Trophoblast cell (in vitro differentiated cells and primary cell): ENCODE results near the gene CASP1.
"Not testable (repeated sequence)": the region's sequence is repeated elsewhere in the genome, so short reads cannot be mapped to it uniquely, and the experiment has no call there.

Experiments used
- DNase-seq, 2 donors: peaks; one replicate each; pipeline ENCODE4 v3.0.0-alpha.2; 2016
- H2AFZ ChIP-seq: 2 replicates; pipeline ENCODE4 v1.6.1; 2013; ENCODE audit warnings: low read length, moderate library complexity, mild to moderate bottlenecking; ENCODE audit not compliant: insufficient read depth, poor library complexity
- H2AK5ac ChIP-seq: 2 replicates; pipeline ENCODE4 v1.6.1; 2013; ENCODE audit warnings: mild to moderate bottlenecking, low read length
- H2BK120ac ChIP-seq: 2 replicates; pipeline ENCODE4 v1.6.1; 2013; ENCODE audit warnings: low read length, mild to moderate bottlenecking, moderate library complexity; ENCODE audit not compliant: insufficient read depth, poor library complexity
- H2BK12ac ChIP-seq: 2 replicates; pipeline ENCODE4 v1.6.1; 2013; ENCODE audit warnings: mild to moderate bottlenecking, low read length, moderate library complexity
- H2BK5ac ChIP-seq: 2 replicates; pipeline ENCODE4 v1.6.1; 2013; ENCODE audit warnings: low read length, low read depth, moderate library complexity, mild to moderate bottlenecking; ENCODE audit not compliant: poor library complexity
- H3K14ac ChIP-seq: 2 replicates; pipeline ENCODE4 v1.6.1; 2013; ENCODE audit warnings: mild to moderate bottlenecking, low read length
- H3K18ac ChIP-seq: 2 replicates; pipeline ENCODE4 v1.6.1; 2013; ENCODE audit warnings: mild to moderate bottlenecking, low read length
- H3K23ac ChIP-seq: 2 replicates; pipeline ENCODE4 v1.6.1; 2013; ENCODE audit warnings: low read length
- H3K27ac ChIP-seq: 2 replicates; pipeline ENCODE4 v1.5.1; 2013; ENCODE audit warnings: low read depth, mild to moderate bottlenecking, inconsistent platforms, low read length, moderate library complexity
- H3K27me3 ChIP-seq: 2 replicates; pipeline ENCODE4 v1.6.1; 2013; ENCODE audit warnings: inconsistent platforms, mild to moderate bottlenecking, low read length, moderate library complexity; ENCODE audit not compliant: insufficient read depth
- H3K36me3 ChIP-seq, 2 experiments: 1 replicate in 1 of 2; 2 replicates in 1 of 2; pipeline ENCODE4 v1.6.1; 2013; ENCODE audit warnings: low read length in 2 of 2, mild to moderate bottlenecking in 2 of 2, moderate library complexity in 1 of 2; ENCODE audit not compliant: insufficient read depth in 2 of 2, control insufficient read depth in 1 of 2
- H3K4ac ChIP-seq: 2 replicates; pipeline ENCODE4 v1.6.1; 2013; ENCODE audit warnings: low read depth, mild to moderate bottlenecking, low read length, moderate library complexity
- H3K4me1 ChIP-seq, 2 experiments: 1 replicate in 1 of 2; 2 replicates in 1 of 2; pipeline ENCODE4 v1.6.1; 2013; ENCODE audit warnings: low read length in 2 of 2, mild to moderate bottlenecking in 2 of 2, moderate library complexity in 1 of 2; ENCODE audit not compliant: insufficient read depth in 2 of 2, control insufficient read depth in 1 of 2
- H3K4me2 ChIP-seq: 2 replicates; pipeline ENCODE4 v1.6.1; 2013; ENCODE audit warnings: inconsistent platforms, mild to moderate bottlenecking, low read length, moderate library complexity
- H3K4me3 ChIP-seq: 2 replicates; pipeline ENCODE4 v1.5.1; 2013; ENCODE audit warnings: mild to moderate bottlenecking, low read depth, low read length, inconsistent platforms
- H3K79me1 ChIP-seq: one replicate; pipeline ENCODE4 v1.6.1; 2013; ENCODE audit warnings: low read length
- H3K79me2 ChIP-seq: 2 replicates; pipeline ENCODE4 v1.6.1; 2013; ENCODE audit warnings: low read length, mild to moderate bottlenecking; ENCODE audit not compliant: control insufficient read depth, insufficient read depth, poor library complexity
- H3K9ac ChIP-seq: 2 replicates; pipeline ENCODE4 v1.6.1; 2013; ENCODE audit warnings: mild to moderate bottlenecking, low read length
- H3K9me3 ChIP-seq: 2 replicates; pipeline ENCODE4 v1.6.1; 2013; ENCODE audit warnings: low read depth, mild to moderate bottlenecking, control low read depth, inconsistent platforms, low read length; ENCODE audit not compliant: insufficient read depth
- H4K12ac ChIP-seq: 2 replicates; pipeline ENCODE4 v1.6.1; 2013; ENCODE audit warnings: low read depth, mild to moderate bottlenecking, low read length, moderate library complexity
- H4K8ac ChIP-seq: 2 replicates; pipeline ENCODE4 v1.6.1; 2013; ENCODE audit warnings: low read depth, mild to moderate bottlenecking, low read length, moderate library complexity
- H4K91ac ChIP-seq: one replicate; pipeline ENCODE4 v1.6.1; 2013; ENCODE audit warnings: low read depth, mild to moderate bottlenecking, low read length, moderate library complexity
- WGBS: extraction: QIAGEN DNeasy Blood & Tissue Kit; methylation state at CpG from one replicate; pipeline ENCODE4 v1.1.7; 2013; ENCODE audit warnings: missing lambda C conversion rate; ENCODE audit not compliant: insufficient read length, insufficient coverage; ENCODE audit errors: extremely low coverage; 5-methylcytosine and 5-hydroxymethylcytosine counted together

The CASP1 gene

DNA sequence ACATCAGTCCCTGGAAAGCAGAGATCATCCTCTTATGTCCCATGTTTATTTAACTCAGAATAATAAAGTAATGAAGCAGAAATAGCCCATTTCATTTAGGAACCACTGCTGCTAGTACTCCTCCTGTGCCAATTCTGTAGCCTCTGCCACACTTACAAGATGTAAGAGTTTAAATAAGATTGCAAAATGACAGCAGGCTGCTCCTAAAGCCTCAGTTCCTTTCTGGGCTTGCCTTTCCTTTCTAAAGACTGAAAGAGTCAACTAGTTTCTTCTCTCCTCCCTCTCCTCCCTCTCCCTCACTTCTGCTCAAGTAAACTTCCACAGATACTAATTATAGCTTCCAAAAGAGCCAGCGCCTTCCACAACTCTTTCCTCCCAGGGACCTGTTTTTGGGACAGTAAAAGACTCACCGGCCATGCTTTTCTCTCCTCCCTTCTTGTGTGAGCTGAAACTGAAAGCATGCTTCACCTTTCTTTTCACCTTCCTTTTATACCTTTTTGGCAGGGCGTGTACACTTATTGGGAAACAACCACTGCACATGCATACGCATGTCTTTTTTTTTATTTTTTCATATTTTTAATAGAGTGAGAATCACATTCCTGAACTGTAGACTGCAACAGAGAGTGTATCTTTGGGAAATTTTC is 36.3 kb upstream of the CASP1 start:
- DNase-seq: no peak
- Histone ChIP-seq H2BK120ac (no peak overlapping the region), H4K91ac (no peak overlapping the region), H2BK12ac (no peak overlapping the region), H3K9ac (no peak overlapping the region), H4K12ac (no peak overlapping the region), H4K8ac (no peak overlapping the region), H3K18ac (no peak overlapping the region), H3K27me3 (no peaks in the 10 kb centered on the region), H3K4ac (no peak overlapping the region), H3K79me2 (no peaks in the 10 kb centered on the region), H3K4me1 (no peaks in the 10 kb centered on the region), H2BK5ac (no peak overlapping the region), H3K4me2 (no peak overlapping the region), H3K79me1 (no peaks in the 10 kb centered on the region), H2AFZ (no peak overlapping the region), H3K27ac (no peak overlapping the region), H3K14ac (no peak overlapping the region), H2AK5ac (no peak overlapping the region), H3K23ac (no peak overlapping the region), H3K36me3 (no peaks in the 10 kb centered on the region), H3K4me3 (no peak overlapping the region), H3K9me3 (no peaks in the 10 kb centered on the region)
- no CpG with 5 or more reads among the region's 4 CpGs for WGBS

- H2BK12ac ChIP-seq: no peak overlapping the region
- no peaks in the 10 kb centered on the region for H3K79me2 ChIP-seq
- H2AK5ac ChIP-seq: no peak overlapping the region
- H3K4me1 ChIP-seq: no peaks in the 10 kb centered on the region
- H2BK120ac ChIP-seq: no peak overlapping the region
- WGBS: no CpG with 5 or more reads among the region's 4 CpGs
- H3K9me3 ChIP-seq: no peaks in the 10 kb centered on the region
- no peak overlapping the region for H4K91ac ChIP-seq
- H3K4ac ChIP-seq: no peak overlapping the region
- H3K9ac ChIP-seq: no peak overlapping the region
- no peak overlapping the region for H4K12ac ChIP-seq
- H2AFZ ChIP-seq: no peak overlapping the region
- H3K14ac ChIP-seq: no peak overlapping the region
- peak in 1 of 2 donors; percentile 18 for DNase-seq
- H3K27ac ChIP-seq: no peak overlapping the region
- no peak overlapping the region for H3K23ac ChIP-seq
- no peaks in the 10 kb centered on the region for H3K79me1 ChIP-seq
- no peak overlapping the region for H4K8ac ChIP-seq
- H3K4me2 ChIP-seq: no peak overlapping the region
- no peak overlapping the region for H2BK5ac ChIP-seq
- no peak overlapping the region for H3K18ac ChIP-seq
- no peaks in the 10 kb centered on the region for H3K27me3 ChIP-seq
- no peak overlapping the region for H3K4me3 ChIP-seq
- no peaks in the 10 kb centered on the region for H3K36me3 ChIP-seq
Measured at GRCh38 chr11:105070306-105070705, 35.4 kb upstream of the CASP1 start.

- not testable (repeated sequence) for H3K79me2 ChIP-seq, H2BK12ac ChIP-seq, H3K4me2 ChIP-seq, H4K91ac ChIP-seq, H3K27ac ChIP-seq, H3K27me3 ChIP-seq, H2BK120ac ChIP-seq, H3K9ac ChIP-seq, H3K4me1 ChIP-seq, DNase-seq, H4K8ac ChIP-seq, H3K18ac ChIP-seq, H3K4ac ChIP-seq, H2BK5ac ChIP-seq, H3K14ac ChIP-seq, H3K79me1 ChIP-seq, H2AFZ ChIP-seq, H2AK5ac ChIP-seq, H3K9me3 ChIP-seq, H4K12ac ChIP-seq, H3K36me3 ChIP-seq, H3K4me3 ChIP-seq, H3K23ac ChIP-seq
- no CpG with 5 or more reads among the region's 2 CpGs for WGBS
Measured at GRCh38 chr11:105069749-105070148, 34.8 kb upstream of the CASP1 start.

- not testable (repeated sequence) for H2BK12ac ChIP-seq, H3K23ac ChIP-seq, H3K79me1 ChIP-seq, H3K4me3 ChIP-seq, H3K9ac ChIP-seq, H2BK5ac ChIP-seq, H2AFZ ChIP-seq, H3K9me3 ChIP-seq, DNase-seq, H3K36me3 ChIP-seq, H3K4ac ChIP-seq, H2BK120ac ChIP-seq, H4K91ac ChIP-seq, H3K18ac ChIP-seq, H3K4me1 ChIP-seq, H3K14ac ChIP-seq, H3K79me2 ChIP-seq, H4K8ac ChIP-seq, H2AK5ac ChIP-seq, H3K27me3 ChIP-seq, H4K12ac ChIP-seq
- peak overlapping the region; percentile 10 for H3K27ac ChIP-seq
- no CpG with 5 or more reads among the region's 9 CpGs for WGBS
- H3K4me2 ChIP-seq: peak overlapping the region; percentile 10
Measured at GRCh38 chr11:105063245-105063941, 28.4 kb upstream of the CASP1 start.
